Kidney (tissue), 14 donors: ENCODE results near the gene DSTYK. TPM values are rescaled to one million over a fixed set of nuclear protein-coding genes. Genes with fewer than 3 reads are reported as not detected.

Experiments
- DNase-seq, 5 donors: peaks; one replicate each; pipeline ENCODE4 v3.0.0-alpha.2; 2013 to 2020
- FAIRE-seq: peaks from 2 replicates; lab custom pipeline; 2012; peaks lifted over from hg19 to GRCh38; lab: Jason Lieb, UNC
- H3K27ac ChIP-seq, 2 donors: one replicate each; pipeline ENCODE4 v1.7.0; 2013; ENCODE audit warnings: low read depth in 2 of 2, low read length in 2 of 2, inconsistent platforms in 1 of 2
- H3K27me3 ChIP-seq: one replicate; pipeline ENCODE4 v1.7.1; 2013; ENCODE audit warnings: low read length, inconsistent platforms; ENCODE audit not compliant: control insufficient read depth, insufficient read depth
- H3K36me3 ChIP-seq, 3 donors: one replicate each; pipeline versions ENCODE4 v1.7.0 to v1.7.1; 2013; ENCODE audit warnings: low read length in 3 of 3, control low read depth in 1 of 3, inconsistent platforms in 1 of 3; ENCODE audit not compliant: insufficient read depth in 3 of 3, control insufficient read depth in 2 of 3
- H3K4me1 ChIP-seq, 3 donors: one replicate each; pipeline versions ENCODE4 v1.7.0 to v1.7.1; 2013; ENCODE audit warnings: low read length in 3 of 3, inconsistent platforms in 1 of 3, low read depth in 1 of 3; ENCODE audit not compliant: control insufficient read depth in 2 of 3, insufficient read depth in 2 of 3
- H3K4me3 ChIP-seq, 3 donors: one replicate each; pipeline versions ENCODE4 v1.7.0 to v1.8.1; 2013; ENCODE audit warnings: low read length in 3 of 3, control low read depth in 1 of 3, inconsistent platforms in 1 of 3
- H3K9ac ChIP-seq, 3 donors: one replicate each; pipeline versions ENCODE4 v1.7.0 to v1.7.1; 2013; ENCODE audit warnings: low read length in 3 of 3, control low read depth in 1 of 3, inconsistent platforms in 1 of 3
- H3K9me3 ChIP-seq, 3 donors: one replicate each; pipeline versions ENCODE4 v1.7.0 to v1.7.1; 2013; ENCODE audit warnings: low read length in 3 of 3, control low read depth in 1 of 3, inconsistent platforms in 1 of 3; ENCODE audit not compliant: control insufficient read depth in 2 of 3, insufficient read depth in 1 of 3
- CTCF ChIP-seq: IDR thresholded peaks from 3 replicates; pipeline ENCODE4 v1.5.1; 2012; ENCODE audit warnings: mild to moderate bottlenecking, moderate library complexity, borderline replicate concordance; ENCODE audit not compliant: insufficient read depth; ENCODE audit errors: extremely low read depth
- intact Hi-C: fragments of 100-400 bp; cut with DNase I; formaldehyde crosslinking; loops from one replicate; pipeline ENCODE4 v1.11.1; 2022
- polyA plus RNA-seq: library from polyadenylated mRNA; stranded (reverse); fragments of 350-450 nt; fragmentation: Illumina TruSeq; extraction: RNeasy Lipid Tissue Mini Kit (QIAGEN cat#74804); gene quantifications from one replicate; pipeline ENCODE4 v1.2.3, GENCODE V29; 2014; ENCODE audit warnings: low read depth, low replicate concordance; ENCODE audit not compliant: insufficient read depth
- total RNA-seq: library from RNA; stranded (reverse); fragmentation: NEBNext Ultra II Directional; extraction: Animal tissue kit (Norgen Biotek cat#: 25700); gene quantifications from one replicate; pipeline ENCODE4 v1.2.1, GENCODE V29; 2021
- donor health status: control.
- donor health status: control.
- donor health status: control.
- donor health status: control.
- donor health status: control.
- donor health status: DM: yes; HTN: yes; CAD: no.
- donor health status: Normal renal cell carcinoma (clear cell type).

DSTYK gene
- total and polyA plus RNA-seq, 2 donors from 2014 or later, result 5.6 to 17.8 TPM

DNA sequence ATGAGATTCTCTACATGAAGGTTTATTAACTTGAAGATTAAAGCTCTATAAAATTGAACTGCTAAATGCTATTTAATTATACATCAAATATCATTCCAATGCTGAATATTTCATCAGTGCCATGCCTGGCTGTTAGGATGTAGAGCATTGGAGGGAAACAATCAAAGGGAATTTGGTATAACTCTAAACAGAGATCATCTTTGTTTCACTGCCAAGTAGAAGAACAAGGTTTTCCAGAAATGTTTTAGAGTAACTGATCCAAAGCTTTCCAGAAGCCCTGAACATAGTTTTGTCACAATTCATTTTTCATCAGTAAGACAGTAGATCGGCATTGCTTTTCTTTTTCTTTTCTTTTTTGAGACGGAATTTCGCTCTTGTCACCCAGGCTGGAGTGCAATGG is 5.9 kb upstream of the DSTYK start:
- Histone ChIP-seq H3K27me3 (no peaks in the 10 kb centered on the region), H3K4me3 (no peak overlapping the region), H3K4me1 (no peaks in the 10 kb centered on the region), H3K9me3 (no peaks in the 10 kb centered on the region), H3K36me3 (no peaks in the 10 kb centered on the region), H3K27ac (no peak overlapping the region), H3K9ac (no peak overlapping the region)
- DNase-seq, result no peak
- intact Hi-C loops, result no loop called here
- no peak for TF ChIP-seq CTCF
- FAIRE-seq, result no peak

GRCh38 chr1:205216588-205216987 is 5.1 kb upstream of the DSTYK start:
- DNase-seq (no peak), FAIRE-seq (no peak)
- intact Hi-C loops, result no loop called here
- H3K36me3 ChIP-seq, result no peaks in the 10 kb centered on the region
- no peak for TF ChIP-seq CTCF
- no peak overlapping the region for H3K9ac ChIP-seq
- no peaks in the 10 kb centered on the region for H3K9me3 ChIP-seq
- peaks cover 0 to 5% (median 0%) of the 10 kb centered on the region in 3 donors for H3K4me1 ChIP-seq
- H3K27ac ChIP-seq, result no peak overlapping the region
- H3K4me3 ChIP-seq, result no peak overlapping the region
- no peaks in the 10 kb centered on the region for H3K27me3 ChIP-seq

DNA sequence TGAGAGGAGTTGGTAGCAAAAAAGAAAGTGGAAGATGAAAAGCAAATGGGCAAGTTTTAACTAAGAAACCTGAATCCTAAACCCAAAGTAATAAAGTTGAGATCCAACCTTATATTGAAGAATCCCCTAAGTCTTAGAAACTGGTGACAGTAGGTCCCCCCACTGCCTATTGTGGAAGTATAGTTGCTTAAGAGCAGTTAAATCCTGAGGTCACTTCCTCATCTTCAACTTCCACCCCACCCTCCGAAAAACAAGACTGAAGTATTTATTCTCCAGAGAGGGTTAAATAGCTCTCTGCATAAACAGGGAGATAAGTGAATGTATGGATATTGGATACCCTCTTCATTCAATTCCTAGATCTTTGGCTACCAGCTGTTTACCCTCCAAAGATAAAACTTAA is 3.3 kb upstream of the DSTYK start:
- FAIRE-seq (no peak), DNase-seq (no peak)
- Histone ChIP-seq H3K9ac (no peak overlapping the region), H3K4me1 (peaks cover 0 to 7% (median 0%) of the 10 kb centered on the region in 3 donors), H3K27ac (no peak overlapping the region), H3K36me3 (no peaks in the 10 kb centered on the region), H3K9me3 (no peaks in the 10 kb centered on the region), H3K4me3 (no peak overlapping the region), H3K27me3 (no peaks in the 10 kb centered on the region)
- no peak for TF ChIP-seq CTCF
- intact Hi-C loops, result no loop called here

GRCh38 chr1:205211839-205212536 is 486 bp upstream of the DSTYK start:
- no peak for TF ChIP-seq CTCF
- intact Hi-C loops, result no loop called here
- no peaks in the 10 kb centered on the region for H3K9me3 ChIP-seq
- FAIRE-seq, result no peak
- peak overlapping the region in 2 of 3 donors; percentile 32 to 95 for H3K9ac ChIP-seq
- H3K36me3 ChIP-seq, result no peaks in the 10 kb centered on the region
- H3K27ac ChIP-seq, result peak overlapping the region in 1 of 2 donors; percentile 95
- no peak for DNase-seq
- H3K27me3 ChIP-seq, result no peaks in the 10 kb centered on the region
- peaks cover 0 to 8% (median 7%) of the 10 kb centered on the region in 3 donors for H3K4me1 ChIP-seq
- H3K4me3 ChIP-seq, result peak overlapping the region; percentile 67 to 85 (median 80)
